ENCODE results near the gene CASK.
"Not testable (repeated sequence)": the region's sequence is repeated elsewhere in the genome, so short reads cannot be mapped to it uniquely, and the experiment has no call there.

CASK gene

DNA sequence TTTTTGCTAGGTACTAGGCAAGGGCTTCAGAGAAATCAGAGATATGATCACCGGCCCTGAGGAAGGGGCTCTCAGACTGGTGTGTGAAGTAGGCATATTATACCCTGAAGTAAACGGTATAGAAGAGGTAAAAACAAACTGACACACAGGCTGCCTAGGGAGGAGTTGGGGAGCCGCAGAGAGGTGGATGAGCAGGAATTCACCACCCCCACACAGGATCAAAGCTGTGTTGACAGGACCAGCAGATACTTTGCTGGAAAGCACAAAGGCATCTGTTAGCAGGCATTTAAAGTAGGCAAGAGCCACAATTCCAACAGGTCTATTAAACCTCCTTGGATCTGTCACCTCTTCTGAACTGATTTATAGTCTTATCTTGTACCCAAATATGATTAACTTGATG is 306.4 kb downstream of the CASK start:
- no peak for DNase-seq

DNA sequence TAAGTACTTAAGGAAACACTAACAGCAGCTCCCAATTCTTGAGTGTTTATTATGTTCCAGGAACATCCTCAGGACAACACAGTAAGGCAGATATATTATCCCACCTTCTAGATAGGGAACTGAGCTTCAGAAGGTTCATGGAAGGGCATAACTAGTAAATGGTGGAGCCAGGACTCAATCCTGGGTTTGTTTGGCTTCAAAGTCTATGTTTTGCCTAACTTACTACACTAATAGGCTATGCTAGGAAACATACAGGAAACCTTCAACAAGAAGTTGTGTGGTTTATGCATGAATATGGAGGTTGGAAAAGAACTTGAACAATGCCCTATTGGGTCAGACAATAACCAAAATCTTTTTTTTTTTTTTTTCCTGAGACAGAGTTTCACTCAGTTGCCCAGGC is 307.1 kb downstream of the CASK start:
- no peak for DNase-seq

DNA sequence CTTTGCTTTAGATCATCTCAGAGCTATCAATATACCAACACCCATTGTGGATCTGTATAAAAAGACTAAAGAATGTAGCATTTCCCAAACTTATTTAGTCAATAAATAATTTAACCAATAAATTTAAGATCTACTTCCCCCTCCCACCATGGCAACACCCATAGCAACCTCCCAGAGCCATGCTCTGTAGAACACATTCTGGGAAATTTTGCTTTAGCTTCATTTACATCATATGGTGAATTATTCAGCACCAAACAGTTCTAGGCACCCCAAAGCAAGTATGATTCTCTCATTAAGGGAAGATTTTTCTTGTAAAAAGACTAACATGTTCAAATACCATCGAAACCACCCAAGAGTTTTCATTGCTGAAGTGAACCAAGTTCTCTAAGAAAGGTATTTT is 315.1 kb downstream of the CASK start:
- DNase-seq: peak; percentile 14

- peak; percentile 62 for DNase-seq
Measured at GRCh38 chrX:41607264-41607832, 316.0 kb downstream of the CASK start.

GRCh38 chrX:41606057-41606456 is 317.3 kb downstream of the CASK start:
- DNase-seq: not testable (repeated sequence)

DNA sequence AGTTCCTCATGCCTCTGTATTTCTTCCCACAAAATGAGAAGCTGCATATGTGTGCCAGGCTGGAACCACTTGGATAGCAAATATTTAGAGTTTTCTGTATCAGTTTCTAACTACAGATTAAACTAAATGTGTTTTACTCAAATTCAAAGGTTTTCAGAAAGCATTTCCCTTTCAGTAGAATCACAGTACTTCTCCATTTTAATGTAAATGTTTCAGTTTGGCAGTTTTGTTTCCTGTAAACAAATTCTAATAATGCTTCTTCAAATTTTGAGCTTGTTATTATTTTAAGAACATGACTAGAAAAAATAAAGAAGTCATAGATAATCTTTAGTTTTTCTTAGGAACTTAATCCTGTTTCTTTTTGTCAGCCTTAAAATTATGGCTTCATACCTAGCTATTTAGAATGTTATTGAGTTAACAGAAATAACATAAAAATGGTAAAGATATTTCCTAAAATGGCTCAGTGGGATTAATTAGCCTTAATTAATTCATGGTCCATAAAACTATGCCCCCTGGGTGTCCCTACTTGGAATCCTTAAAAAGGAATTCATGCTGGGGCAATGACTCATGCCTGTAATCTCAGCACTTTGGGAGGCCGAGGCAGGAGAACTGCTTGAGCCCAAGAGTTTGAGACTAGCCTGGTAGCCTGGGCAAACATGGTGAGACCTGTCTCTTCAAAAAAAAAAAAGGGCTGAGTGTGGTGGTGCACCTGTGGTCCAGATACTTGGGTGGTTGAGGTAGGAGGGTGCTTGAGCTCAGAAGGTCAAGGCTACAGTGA is 318.4 kb downstream of the CASK start:
- DNase-seq: no peak

GRCh38 chrX:41604177-41604576 is 319.2 kb downstream of the CASK start:
- DNase-seq: no peak

- DNase-seq: no peak
Measured at GRCh38 chrX:41603596-41603995, 319.8 kb downstream of the CASK start.

DNA sequence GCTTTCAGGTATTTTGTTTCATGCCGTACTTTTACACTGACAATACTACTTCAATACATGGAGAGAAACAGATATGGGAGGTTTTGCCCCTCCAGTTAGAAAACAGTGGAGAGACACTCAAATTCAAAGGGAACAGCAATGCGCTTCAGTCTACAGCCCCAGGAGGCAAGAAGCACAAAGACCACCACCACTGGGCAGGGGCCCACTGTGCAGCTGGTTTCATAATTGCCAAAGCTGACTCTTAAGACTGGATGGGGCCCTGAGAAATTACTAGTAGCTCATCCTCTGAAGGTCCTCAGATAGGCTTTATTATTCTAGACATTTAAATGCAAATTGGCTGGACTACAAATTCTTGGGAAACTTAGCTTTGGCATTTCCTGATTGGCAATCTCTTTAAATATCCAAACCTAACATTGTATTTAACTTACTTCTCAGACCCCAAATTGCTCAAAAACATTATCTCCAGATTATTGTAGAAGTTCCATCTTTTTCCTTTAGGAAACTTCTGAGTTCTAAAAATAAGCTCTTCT is 320.5 kb downstream of the CASK start:
- DNase-seq: no peak

DNA sequence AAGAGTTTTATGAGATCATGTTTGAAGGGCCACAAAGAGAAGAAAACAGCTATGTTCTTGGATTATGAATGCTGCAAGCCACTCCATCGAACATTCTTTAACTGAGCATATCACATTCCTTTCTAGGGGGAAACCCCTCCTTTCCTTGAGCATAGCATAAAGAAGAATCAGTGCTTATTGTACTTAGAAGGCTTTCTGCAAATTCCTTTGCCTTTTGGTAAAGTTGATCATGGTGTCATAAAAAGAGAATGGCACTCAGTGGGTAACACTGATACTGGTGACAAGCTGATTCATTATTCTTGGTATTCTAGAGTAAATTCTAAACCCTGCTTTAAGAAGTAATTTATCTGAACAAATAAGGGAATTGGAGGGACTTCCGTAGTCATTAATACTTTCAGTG is 323.1 kb downstream of the CASK start:
- no peak for DNase-seq

DNA sequence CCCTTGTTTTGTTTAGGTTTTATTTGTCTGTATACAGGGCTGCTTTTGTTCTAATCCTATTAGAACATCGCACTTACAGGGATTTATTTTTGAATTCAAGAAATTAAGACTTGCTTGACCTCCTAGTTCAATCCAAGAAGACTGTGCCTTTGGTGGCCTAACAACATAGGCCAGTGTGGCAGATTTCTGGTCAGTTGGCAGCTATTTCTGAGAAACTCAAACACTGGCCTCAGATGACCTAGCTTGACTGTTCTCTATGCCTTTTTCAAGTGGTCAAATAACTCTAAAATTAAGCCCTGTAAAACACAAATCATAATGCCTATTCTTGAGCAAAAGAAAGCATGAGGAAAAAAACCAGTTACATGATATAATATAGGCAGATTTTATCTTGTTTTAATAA is 323.8 kb downstream of the CASK start:
- DNase-seq: peak; percentile 29

- DNase-seq: no peak
Measured at GRCh38 chrX:41596596-41596995, 326.8 kb downstream of the CASK start.

DNA sequence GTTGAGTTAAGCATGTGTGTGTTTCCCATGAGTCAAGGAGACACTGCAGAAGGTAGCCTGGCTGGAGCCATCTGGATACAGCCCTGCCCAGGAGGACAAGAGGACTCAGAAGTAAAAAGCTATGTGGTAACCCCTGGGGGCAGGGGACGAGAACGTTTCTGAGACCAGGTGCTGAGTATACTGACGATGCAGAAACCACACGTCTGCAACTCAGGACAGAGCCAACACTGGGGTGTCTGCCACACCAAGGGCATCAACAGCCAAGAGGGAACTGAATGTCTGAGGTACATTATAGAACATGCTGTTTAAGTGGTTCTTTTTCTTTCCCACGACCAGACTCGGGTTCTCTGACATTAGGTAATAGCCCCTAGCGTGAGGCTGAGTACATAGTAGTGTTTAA is 328.7 kb downstream of the CASK start:
- DNase-seq: no peak

GRCh38 chrX:41591906-41592305 is 331.4 kb downstream of the CASK start:
- no peak for DNase-seq

DNA sequence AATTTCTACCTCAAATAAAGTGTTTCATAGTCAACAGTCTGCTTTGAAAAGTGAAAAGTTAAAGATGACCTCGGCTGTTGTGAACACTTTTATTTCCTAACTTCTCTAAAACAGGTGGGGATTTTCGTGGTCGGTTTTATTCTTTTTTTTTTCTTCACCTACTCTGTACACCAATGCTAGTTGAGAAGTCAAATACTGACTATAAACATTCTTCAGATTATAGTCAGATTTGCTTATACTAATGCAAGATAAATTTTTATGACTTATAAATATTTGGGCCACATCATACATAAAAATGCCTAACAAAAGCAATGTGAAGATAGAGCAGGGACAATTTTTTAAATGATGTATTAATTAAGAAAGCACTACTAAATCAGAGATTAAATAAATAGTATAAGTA is 332.7 kb downstream of the CASK start:
- DNase-seq: no peak

DNA sequence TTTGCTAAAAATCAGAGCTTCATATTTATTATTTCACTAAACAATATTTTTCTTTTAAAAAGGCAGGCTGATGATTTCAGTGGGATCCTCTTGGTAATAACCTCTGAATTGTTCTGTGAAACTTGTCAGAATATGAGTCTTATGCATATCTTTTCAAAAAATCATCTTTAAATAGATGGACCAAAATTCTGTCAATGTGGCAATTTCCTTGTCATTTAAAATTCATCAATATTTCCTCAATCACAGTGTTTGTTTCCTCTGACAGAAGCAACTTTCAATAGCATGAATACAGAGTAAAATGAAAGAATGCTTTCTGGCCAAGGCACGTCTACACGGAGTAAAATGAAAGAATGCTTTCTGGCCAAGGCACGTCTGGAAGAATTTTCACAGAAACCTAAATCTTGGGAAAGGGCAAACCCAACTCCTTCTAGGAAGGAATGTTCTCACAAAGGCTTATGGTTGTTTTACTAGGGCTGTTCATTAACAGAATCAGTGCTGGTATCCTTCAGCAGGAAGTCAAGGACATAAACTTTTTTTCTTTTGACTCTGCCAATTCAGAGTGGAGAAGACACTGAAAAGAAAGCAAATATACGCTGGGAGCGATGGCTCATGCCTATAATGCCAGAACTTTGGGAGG is 333.6 kb downstream of the CASK start:
- DNase-seq: no peak

GRCh38 chrX:41588271-41588670 is 335.1 kb downstream of the CASK start:
- no peak for DNase-seq

DNA sequence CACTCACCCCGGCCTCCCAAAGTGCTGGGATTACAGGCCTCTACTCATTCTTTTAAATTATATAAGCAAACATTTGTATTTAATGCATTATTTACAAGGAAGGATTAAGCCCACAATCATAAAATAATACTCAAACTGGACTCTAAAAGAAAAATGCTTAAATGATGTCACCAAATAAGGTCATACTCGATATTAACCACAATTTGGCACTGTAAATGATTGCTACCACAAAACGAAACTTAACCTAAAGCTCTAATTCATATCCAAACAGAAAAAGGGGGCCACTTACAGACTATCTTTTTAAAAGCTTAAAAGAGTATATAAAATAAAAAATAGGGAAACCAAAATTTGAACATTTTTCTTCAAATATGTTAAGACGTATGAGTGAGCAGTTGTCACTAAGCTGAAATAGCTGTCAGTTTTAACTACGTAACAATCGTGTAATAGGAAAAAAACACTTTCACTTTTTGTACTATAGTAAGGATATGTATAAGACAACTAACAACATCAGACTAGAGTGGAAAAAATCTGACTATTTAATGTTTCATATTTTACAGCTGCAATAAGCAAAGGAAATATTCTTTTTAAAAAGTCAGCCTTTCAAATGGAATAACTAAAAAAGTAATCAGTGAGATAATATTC is 342.8 kb downstream of the CASK start:
- DNase-seq: peak; percentile 31

DNA sequence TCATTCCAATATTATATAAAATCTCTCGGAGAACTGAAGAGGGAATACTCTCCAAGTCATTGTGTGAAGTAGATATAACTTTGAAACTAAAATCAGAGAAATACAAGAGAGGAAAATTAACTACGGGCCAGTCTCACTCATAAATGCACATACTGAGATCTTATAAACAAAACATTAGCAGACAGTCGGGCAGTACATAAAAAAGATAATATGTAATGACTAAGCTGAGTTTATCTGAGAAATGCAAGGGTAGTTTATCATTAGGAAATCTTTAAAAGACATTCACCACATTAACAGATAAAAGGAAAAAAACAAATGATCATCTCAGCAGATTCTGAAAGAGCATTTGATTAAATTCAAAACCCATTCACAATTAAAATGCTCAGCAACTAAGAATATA is 359.5 kb downstream of the CASK start:
- no peak for DNase-seq

DNA sequence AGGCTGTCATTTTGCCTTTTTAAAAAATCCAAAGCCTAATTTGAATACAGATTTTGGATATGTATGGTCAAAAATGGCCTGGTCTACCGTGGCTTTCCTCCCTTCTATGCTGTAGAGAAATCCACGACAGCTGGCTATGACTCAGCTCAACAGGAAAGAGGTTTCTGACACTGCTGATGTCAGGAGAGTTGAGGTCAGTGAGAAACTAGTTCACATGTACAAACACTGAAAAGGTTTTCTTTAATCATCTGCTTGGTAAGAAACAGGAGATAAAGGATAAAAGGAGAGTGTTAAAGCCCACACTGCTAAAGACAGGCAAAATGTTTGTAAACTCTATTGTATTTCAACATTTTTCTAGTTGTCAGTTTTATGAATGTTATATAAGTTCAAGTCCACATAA is 362.3 kb downstream of the CASK start:
- peak; percentile 78 for DNase-seq

GRCh38 chrX:41559235-41560052 is 363.9 kb downstream of the CASK start:
- peak; percentile 85 for DNase-seq

GRCh38 chrX:41558531-41558930 is 364.8 kb downstream of the CASK start:
- peak; percentile 69 for DNase-seq

DNA sequence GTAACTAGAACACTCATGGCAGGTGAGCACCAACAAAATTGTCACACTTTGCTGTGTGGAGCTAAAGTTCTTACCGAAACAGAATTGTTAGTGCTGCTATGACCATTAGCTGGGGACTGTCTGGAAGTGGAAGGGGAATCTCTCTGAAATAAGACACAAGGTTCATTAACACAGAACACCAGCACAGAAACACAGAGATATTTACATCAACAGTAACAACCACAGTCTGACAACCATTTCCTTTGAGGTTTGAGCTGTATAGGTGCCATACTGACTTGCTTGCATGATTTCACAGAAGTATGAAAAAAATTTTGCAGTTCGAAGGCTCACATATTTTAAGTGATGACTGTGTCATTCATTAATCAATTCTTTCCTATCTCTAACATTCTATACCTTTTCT is 366.4 kb downstream of the CASK start:
- DNase-seq: no peak

Measured in OCI-M1 (cell line).